Liver (tissue), 3 donors: ENCODE data around the gene TLR10.

Source experiments
- CTCF ChIP-seq: fragments of 150-350 bp; IDR thresholded peaks from 2 replicates; pipeline ENCODE4 v1.5.1; 2017; ENCODE audit warnings: improper control_type of control experiment, low read depth, low read length; ENCODE audit not compliant: missing input control
- RAD21 ChIP-seq, 2 donors: IDR thresholded peaks; 2 replicates each; pipeline ENCODE4 v1.6.1; 2016; ENCODE audit warnings: antibody characterized with exemption in 2 of 2, mild to moderate bottlenecking in 2 of 2
- REST ChIP-seq: IDR thresholded peaks from 2 replicates; pipeline ENCODE4 v1.6.1; 2016; ENCODE audit warnings: antibody characterized with exemption, mild to moderate bottlenecking
- SP1 ChIP-seq: IDR thresholded peaks from 2 replicates; pipeline ENCODE4 v1.6.1; 2018; ENCODE audit warnings: antibody characterized with exemption, mild to moderate bottlenecking
- ZBTB33 ChIP-seq: IDR thresholded peaks from 2 replicates; pipeline ENCODE4 v1.6.1; 2016; ENCODE audit warnings: antibody characterized with exemption
- donor health status: healthy.
- donor health status: healthy.

GRCh38 chr4:38803833-38804653, 21.3 kb upstream of the TLR10 start:
- TF ChIP-seq RAD21 (IDR thresholded peaks at IDR 0.05): no peak
- no peak for TF ChIP-seq CTCF
- no peak for TF ChIP-seq ZBTB33
- no peak for TF ChIP-seq REST
- TF ChIP-seq SP1: no peak
